H1 (cell line): Measurements from ENCODE around the gene ARHGAP28. TPM values are rescaled to one million over a fixed set of nuclear protein-coding genes. Genes with fewer than 3 reads are reported as not detected.

ENCODE experiments used
- CBX8 ChIP-seq: fragments of 300-800, 300-1000 bp; sonication (generic); IDR thresholded peaks from 2 replicates; pipeline ENCODE4 v1.7.1; 2016; ENCODE audit warnings: low read depth, low read length, borderline replicate concordance
- FOSL1 ChIP-seq: IDR thresholded peaks from 2 replicates; pipeline ENCODE4 v1.6.1; 2011; ENCODE audit warnings: mild to moderate bottlenecking, low read depth, low read length, moderate library complexity; ENCODE audit not compliant: insufficient read depth
- RFX5 ChIP-seq: IDR thresholded peaks from 2 replicates; pipeline ENCODE4 v1.6.1; 2011; ENCODE audit warnings: low read depth, low read length, improper control_type of control experiment, borderline replicate concordance
- polyA plus RNA-seq, 7 experiments: library from polyadenylated mRNA; depleted of rRNA in 3 of 7; stranded (reverse) in 5 of 7; unstranded in 2 of 7; fragments of >200 nt in 5 of 7; fragments of 200-250 nt in 2 of 7; gene quantifications; 1 replicate in 5 of 7; 2 replicates in 1 of 7; 4 replicates in 1 of 7; pipeline versions ENCODE4 v1.2.1 to v1.2.3, GENCODE V29; 2011 to 2013; ENCODE audit warnings: missing spikeins in 2 of 7, mixed read lengths in 2 of 7
- total RNA-seq: library from RNA; stranded (reverse); fragmentation: NEBNext Ultra II Directional; extraction: Animal tissue kit (Norgen Biotek cat#: 25700); gene quantifications from 2 replicates; pipeline ENCODE4 v1.2.1, GENCODE V29; 2021
- TF ChIP-seq, protein P1 (sequence below): IDR thresholded peaks from 2 replicates; pipeline ENCODE4 v1.6.1; 2011; ENCODE audit warnings: low read length, improper control_type of control experiment

ARHGAP28 gene
- total and polyA plus RNA-seq, 2 of the 8 experiments (the other 6 are each of a cell fraction or from before 2014, with no cell fraction given), result 2.9 to 14.4 TPM

- TF ChIP-seq, protein P1, sequence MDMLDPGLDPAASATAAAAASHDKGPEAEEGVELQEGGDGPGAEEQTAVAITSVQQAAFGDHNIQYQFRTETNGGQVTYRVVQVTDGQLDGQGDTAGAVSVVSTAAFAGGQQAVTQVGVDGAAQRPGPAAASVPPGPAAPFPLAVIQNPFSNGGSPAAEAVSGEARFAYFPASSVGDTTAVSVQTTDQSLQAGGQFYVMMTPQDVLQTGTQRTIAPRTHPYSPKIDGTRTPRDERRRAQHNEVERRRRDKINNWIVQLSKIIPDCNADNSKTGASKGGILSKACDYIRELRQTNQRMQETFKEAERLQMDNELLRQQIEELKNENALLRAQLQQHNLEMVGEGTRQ, result no peak
- TF ChIP-seq FOSL1 (no peak), RFX5 (no peak), CBX8 (no peak)
Measured at GRCh38 chr18:6854811-6855210, 125.3 kb downstream of the ARHGAP28 start (continued).
